Right cardiac atrium (tissue), 5 donors: ENCODE results near the gene PDLIM3. TPM values are rescaled to one million over a fixed set of nuclear protein-coding genes. Genes with fewer than 3 reads are reported as not detected.

ENCODE experiments used
- ATAC-seq, 2 donors: fragments of 200-7000 bp; cut with Tn5 transposase; one replicate each; pipeline versions ENCODE4 v1.8.0 to v1.9.1; 2020; ENCODE audit warnings: moderate library complexity in 2 of 2, mild to moderate bottlenecking in 1 of 2
- DNase-seq, 3 donors: peaks; one replicate each; pipeline ENCODE4 v3.0.0-alpha.2; 2020
- H3K27ac ChIP-seq: one replicate; pipeline ENCODE4 v1.5.1; 2013; ENCODE audit warnings: mild to moderate bottlenecking, low read length, control low read depth, moderate library complexity
- H3K27me3 ChIP-seq: one replicate; pipeline ENCODE4 v1.6.1; 2013; ENCODE audit not compliant: control insufficient read depth, insufficient read depth
- H3K4me1 ChIP-seq: one replicate; pipeline ENCODE4 v1.6.1; 2013; ENCODE audit warnings: low read length; ENCODE audit not compliant: control insufficient read depth, insufficient read depth
- H3K4me3 ChIP-seq: one replicate; pipeline ENCODE4 v1.5.1; 2013; ENCODE audit warnings: low read length, control low read depth
- H3K9me3 ChIP-seq: one replicate; pipeline ENCODE4 v1.6.1; 2013; ENCODE audit warnings: low read length; ENCODE audit not compliant: control insufficient read depth
- WGBS: extraction: QIAGEN DNeasy Blood & Tissue Kit; methylation state at CpG from one replicate; pipeline ENCODE4 v1.1.7; 2013; 5-methylcytosine and 5-hydroxymethylcytosine counted together
- intact Hi-C, 4 donors: fragments of 100-400 bp; cut with DNase I; formaldehyde crosslinking; loops; one replicate each; pipeline versions ENCODE4 v1.11.0 to v1.14.0; 2022 to 2023
- polyA plus RNA-seq: library from polyadenylated mRNA; stranded (reverse); fragments of 200-250 nt; gene quantifications from one replicate; pipeline ENCODE4 v1.2.3, GENCODE V29; 2013
- total RNA-seq, 4 donors: library from RNA; stranded (reverse); fragmentation: NEBNext Ultra II Directional; extraction: Animal tissue kit (Norgen Biotek cat#: 25700); gene quantifications; one replicate each; pipeline ENCODE4 v1.2.1, GENCODE V29; 2021
- donor health status: healthy with polysubstance abuse.
- donor health status: DM: no; HTN: yes; CAD: no.
- donor health status: DM: no; HTN: no; CAD: no.
- donor health status: DM: no; HTN: yes; CAD: no; lungs with severe emphysema.
- donor health status: DM: yes; HTN: yes; CAD: no.

Gene PDLIM3
- total and polyA plus RNA-seq, 5 donors, result 267 to 965 (median 314) TPM

DNA sequence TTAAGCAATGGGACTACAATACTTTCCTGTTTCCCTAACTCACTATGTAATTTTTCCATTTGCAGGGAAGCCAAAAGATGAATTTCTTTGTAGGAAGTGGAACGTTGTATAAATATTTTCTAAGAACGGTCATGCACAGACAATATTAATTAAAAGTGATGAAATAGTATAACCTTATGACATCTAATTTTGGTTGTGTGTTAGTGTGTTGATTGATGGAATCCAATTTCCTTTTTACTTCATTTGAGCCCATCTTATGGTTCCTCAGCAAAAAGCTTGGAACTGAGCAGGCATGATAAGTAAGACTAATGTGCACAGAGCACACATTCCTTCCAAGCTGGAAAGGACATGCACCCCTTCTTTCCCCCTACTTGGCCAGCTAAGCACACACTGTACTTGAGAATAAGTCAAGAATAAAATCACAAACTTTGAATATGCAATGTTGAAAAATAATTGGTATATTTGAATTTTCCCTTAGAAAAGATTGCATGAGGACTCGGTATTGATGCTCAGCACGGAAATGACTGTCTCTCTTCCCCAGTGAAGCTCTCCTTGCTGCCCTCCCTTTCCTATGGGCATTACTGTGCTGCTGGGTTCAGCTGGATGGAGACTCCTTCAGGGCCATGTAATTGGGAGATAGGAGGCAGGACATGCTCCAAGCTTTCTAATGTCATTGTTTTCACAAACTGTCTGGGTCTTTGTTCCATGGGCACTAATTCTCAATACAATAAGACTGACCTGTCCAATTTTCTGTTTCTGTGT lies 19.2 kb upstream of the PDLIM3 start:
- 52% methylated on average over 4 of the region's 4 CpGs for WGBS
- intact Hi-C loops, result no loop called here
- Histone ChIP-seq H3K27ac (no peak overlapping the region), H3K9me3 (no peaks in the 10 kb centered on the region), H3K4me1 (no peaks in the 10 kb centered on the region), H3K27me3 (no peaks in the 10 kb centered on the region), H3K4me3 (no peak overlapping the region)
- DNase-seq (no peak), ATAC-seq (peak; percentile 77 to 95)

- intact Hi-C loops, result no loop called here
- ATAC-seq (no peak), DNase-seq (no peak)
- H3K27ac ChIP-seq, result no peak overlapping the region
- H3K4me3 ChIP-seq, result no peak overlapping the region
- H3K4me1 ChIP-seq, result no peaks in the 10 kb centered on the region
- 86% methylated on average over 2 of the region's 2 CpGs for WGBS
- H3K27me3 ChIP-seq, result no peaks in the 10 kb centered on the region
- no peaks in the 10 kb centered on the region for H3K9me3 ChIP-seq
Observed at GRCh38 chr4:185552254-185552653, 16.9 kb upstream of the PDLIM3 start.

GRCh38 chr4:185550933-185551332 lies 15.6 kb upstream of the PDLIM3 start:
- H3K9me3 ChIP-seq, result no peaks in the 10 kb centered on the region
- WGBS, result 48% methylated on average over 1 of the region's 1 CpG
- H3K4me3 ChIP-seq, result no peak overlapping the region
- intact Hi-C loops, result no loop called here
- DNase-seq (no peak), ATAC-seq (no peak)
- no peaks in the 10 kb centered on the region for H3K4me1 ChIP-seq
- H3K27ac ChIP-seq, result no peak overlapping the region
- H3K27me3 ChIP-seq, result no peaks in the 10 kb centered on the region

DNA sequence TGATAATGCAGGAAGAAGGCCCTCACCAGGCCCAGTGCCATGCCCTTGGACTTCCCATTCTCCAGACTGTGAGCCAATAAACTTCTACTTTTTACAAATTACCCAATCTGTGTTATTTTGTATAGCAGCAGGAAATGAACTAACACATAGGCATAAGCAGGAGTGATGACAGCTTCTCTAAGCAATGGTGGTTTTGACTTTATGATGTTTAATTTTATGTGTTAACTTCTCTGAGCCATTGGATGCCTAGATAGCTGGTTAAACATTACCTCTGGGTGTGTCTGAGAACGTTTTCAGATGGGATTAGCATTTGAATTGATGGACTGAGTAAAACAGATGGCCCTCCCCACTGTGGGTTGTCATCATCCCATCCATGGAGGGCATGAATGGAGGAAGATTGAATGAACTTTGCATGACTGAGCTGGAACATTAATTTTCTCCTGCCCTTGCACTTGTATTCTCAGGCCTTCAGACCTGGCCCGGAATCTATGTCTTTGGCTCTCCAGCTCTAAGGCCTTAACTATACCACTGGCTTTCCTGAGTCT lies 13.9 kb upstream of the PDLIM3 start:
- ATAC-seq (no peak), DNase-seq (no peak)
- Histone ChIP-seq H3K4me1 (no peaks in the 10 kb centered on the region), H3K9me3 (no peaks in the 10 kb centered on the region), H3K4me3 (no peak overlapping the region), H3K27me3 (no peaks in the 10 kb centered on the region), H3K27ac (no peak overlapping the region)
- intact Hi-C loops, result no loop called here
- WGBS, result 70% methylated on average over 2 of the region's 2 CpGs

GRCh38 chr4:185548587-185548986 lies 13.3 kb upstream of the PDLIM3 start:
- Histone ChIP-seq H3K27me3 (no peaks in the 10 kb centered on the region), H3K4me3 (no peak overlapping the region), H3K27ac (no peak overlapping the region), H3K4me1 (no peaks in the 10 kb centered on the region), H3K9me3 (no peaks in the 10 kb centered on the region)
- DNase-seq (no peak), ATAC-seq (peak; percentile 37 to 41)
- 69% methylated on average over 1 of the region's 1 CpG for WGBS
- intact Hi-C loops, result no loop called here

GRCh38 chr4:185546335-185546734 lies 11.0 kb upstream of the PDLIM3 start:
- DNase-seq (no peak), ATAC-seq (no peak)
- Histone ChIP-seq H3K4me1 (peaks cover 5% of the 10 kb centered on the region), H3K27me3 (no peaks in the 10 kb centered on the region), H3K4me3 (no peak overlapping the region), H3K27ac (no peak overlapping the region), H3K9me3 (no peaks in the 10 kb centered on the region)
- 92% methylated on average over 6 of the region's 6 CpGs for WGBS
- intact Hi-C loops, result no loop called here

DNA sequence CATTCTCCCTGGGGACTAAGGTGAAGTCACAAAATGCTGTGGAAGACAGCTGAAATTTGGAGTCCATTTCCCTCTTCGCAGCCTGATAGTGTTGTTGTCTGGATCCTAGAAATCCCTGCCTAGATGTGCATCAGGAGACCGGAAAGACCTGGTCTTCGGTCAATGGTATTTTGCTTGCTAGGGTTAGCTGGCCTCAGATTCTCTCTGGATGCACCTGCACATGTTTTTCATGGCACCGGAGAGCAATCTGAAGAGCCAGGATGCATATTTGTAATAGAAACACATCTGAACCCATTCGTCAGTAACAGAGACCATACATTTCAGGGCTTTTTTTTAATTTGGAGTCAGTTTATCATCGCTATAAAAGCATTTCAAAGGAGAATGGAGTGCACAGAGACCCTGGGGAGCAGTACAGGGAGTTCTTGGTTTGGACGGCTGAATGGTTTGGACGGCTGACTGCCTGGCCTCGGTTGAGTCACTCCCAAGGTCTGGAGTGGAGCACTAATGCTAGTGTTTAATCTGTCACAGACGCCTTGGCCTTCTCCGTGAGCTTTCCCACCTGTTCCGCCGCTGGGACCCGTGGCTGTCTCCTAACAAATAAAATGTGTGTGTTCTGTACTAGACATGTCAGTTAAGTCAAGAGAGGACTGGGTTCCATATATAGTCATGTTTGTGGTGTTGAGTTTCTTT lies 7.5 kb upstream of the PDLIM3 start:
- Histone ChIP-seq H3K27me3 (no peaks in the 10 kb centered on the region), H3K4me1 (peaks cover 14% of the 10 kb centered on the region), H3K4me3 (no peak overlapping the region), H3K27ac (no peak overlapping the region), H3K9me3 (no peaks in the 10 kb centered on the region)
- intact Hi-C loops, result no loop called here
- ATAC-seq (peak; percentile 83 to 92), DNase-seq (peak; percentile 81 to 93 (median 91))
- 58% methylated on average over 14 of the region's 14 CpGs for WGBS

GRCh38 chr4:185541251-185541727 lies 6.0 kb upstream of the PDLIM3 start:
- no peak overlapping the region for H3K4me3 ChIP-seq
- WGBS, result 13% methylated on average over 10 of the region's 10 CpGs

DNA sequence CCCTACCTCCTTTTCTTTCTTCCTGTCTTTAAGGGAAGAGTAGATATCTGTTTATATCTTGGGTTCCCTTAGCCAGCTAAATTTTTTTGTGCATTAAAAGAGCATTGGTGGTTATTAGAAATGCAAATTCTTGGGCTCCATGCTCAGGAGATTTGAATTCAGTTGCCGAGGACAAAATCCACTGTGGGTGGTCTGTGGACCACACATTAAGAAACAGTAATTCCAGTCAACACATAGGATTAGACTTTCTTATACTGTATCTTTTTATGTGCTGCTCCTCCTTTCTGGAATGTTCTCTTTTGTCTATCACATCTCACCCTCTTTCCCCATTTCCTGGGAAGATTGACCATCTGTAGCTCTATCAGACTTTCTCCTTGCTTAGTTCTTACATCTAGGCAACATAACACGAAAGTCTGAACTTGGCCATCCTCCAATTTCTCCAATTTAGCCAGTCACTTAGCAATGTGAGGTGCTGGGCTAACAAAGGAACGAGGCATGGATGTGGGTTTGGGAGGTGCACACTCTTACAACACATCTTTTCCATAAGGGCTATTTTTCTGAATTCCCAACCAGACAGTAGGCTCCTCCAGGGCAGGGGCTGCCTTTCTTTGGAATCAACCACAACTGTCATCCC lies 5.3 kb upstream of the PDLIM3 start:
- intact Hi-C loops, result no loop called here
- H3K4me1 ChIP-seq, result peaks cover 14% of the 10 kb centered on the region
- peak overlapping the region; percentile 78 for H3K27ac ChIP-seq
- DNase-seq (no peak), ATAC-seq (no peak)
- 51% methylated on average over 3 of the region's 3 CpGs for WGBS
- H3K4me3 ChIP-seq, result no peak overlapping the region
- H3K27me3 ChIP-seq, result no peaks in the 10 kb centered on the region
- no peaks in the 10 kb centered on the region for H3K9me3 ChIP-seq

More at GRCh38 chr4:185541251-185541727, 6.0 kb upstream of the PDLIM3 start:
- DNase-seq (peak; percentile 81 to 93 (median 92)), ATAC-seq (peak; percentile 83)
- no peaks in the 10 kb centered on the region for H3K9me3 ChIP-seq
- intact Hi-C loops, result no loop called here
- no peaks in the 10 kb centered on the region for H3K27me3 ChIP-seq
- peaks cover 14% of the 10 kb centered on the region for H3K4me1 ChIP-seq
- H3K27ac ChIP-seq, result peak overlapping the region; percentile 78

DNA sequence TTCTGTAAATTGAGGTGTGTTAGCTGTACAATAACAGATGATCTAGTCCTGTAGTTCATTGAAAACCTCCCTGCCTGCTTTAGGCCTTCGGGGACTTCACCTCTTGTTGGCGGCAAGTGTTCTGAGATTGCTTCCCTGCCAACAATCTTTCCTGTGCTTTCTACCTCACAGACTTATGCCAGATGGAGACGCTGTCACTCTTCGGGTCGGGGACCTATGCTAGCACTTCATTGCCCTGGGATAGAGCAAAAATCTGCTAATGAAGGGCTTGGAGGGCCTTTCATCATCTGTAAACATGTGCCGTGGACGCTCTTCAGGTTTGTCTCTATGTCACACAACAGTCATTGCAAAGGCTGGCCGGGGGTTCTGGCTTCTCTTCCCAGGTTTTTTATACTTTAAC lies 4.7 kb upstream of the PDLIM3 start:
- DNase-seq (no peak), ATAC-seq (no peak)
- peaks cover 14% of the 10 kb centered on the region for H3K4me1 ChIP-seq
- 63% methylated on average over 8 of the region's 8 CpGs for WGBS
- H3K27ac ChIP-seq, result no peak overlapping the region
- H3K4me3 ChIP-seq, result no peak overlapping the region
- no peaks in the 10 kb centered on the region for H3K27me3 ChIP-seq
- no peaks in the 10 kb centered on the region for H3K9me3 ChIP-seq
- intact Hi-C loops, result no loop called here

- intact Hi-C loops, result loop anchor here in 2 of 4 donors (5.0 to 10.0 kb wide), 3 partner anchors 33 to 58 kb away; no protein-coding TSS in a partner anchor
- H3K27ac ChIP-seq, result no peak overlapping the region
- H3K27me3 ChIP-seq, result no peaks in the 10 kb centered on the region
- peaks cover 14% of the 10 kb centered on the region for H3K4me1 ChIP-seq
- no peak overlapping the region for H3K4me3 ChIP-seq
- H3K9me3 ChIP-seq, result no peaks in the 10 kb centered on the region
- 78% methylated on average over 1 of the region's 1 CpG for WGBS
- ATAC-seq, result no peak
- no peak for DNase-seq
Observed at GRCh38 chr4:185538806-185539205, 3.5 kb upstream of the PDLIM3 start.
